Stimulated activated memory B cell treated with anti-CD40 and anti-IgM and Interleukin-4, amounts not matched to agents 10 μg/mL and 1 μg/mL and 100 μg/mL, for 72 hours (primary cell): ENCODE measurements around the gene CD300LD.
A peak's percentile ranks its signal among the peaks of the same experiment; 100 is the strongest.

ENCODE experiments used
- ATAC-seq: fragments of 150-1000 bp; cut with Tn5 transposase; 2 replicates; pipeline ENCODE4 v1.10.0; 2021
- H3K27ac Mint-ChIP-seq: one replicate; pipeline ENCODE4 v1.8.0; 2022; ENCODE audit warnings: mild to moderate bottlenecking, mixed read lengths
- H3K27me3 Mint-ChIP-seq: one replicate; pipeline ENCODE4 v1.8.0; 2022; ENCODE audit warnings: mixed read lengths
- H3K36me3 Mint-ChIP-seq: one replicate; pipeline ENCODE4 v1.8.0; 2022; ENCODE audit warnings: mixed read lengths
- H3K4me1 Mint-ChIP-seq: one replicate; pipeline ENCODE4 v1.8.0; 2022; ENCODE audit warnings: mixed read lengths
- H3K4me3 Mint-ChIP-seq: one replicate; pipeline ENCODE4 v1.8.0; 2022; ENCODE audit warnings: mild to moderate bottlenecking, moderate library complexity, mixed read lengths
- H3K9me3 Mint-ChIP-seq: one replicate; pipeline ENCODE4 v1.8.0; 2022; ENCODE audit warnings: mixed read lengths

The CD300LD gene

GRCh38 chr17:74547264-74547663 is 44.8 kb downstream of the CD300LD start:
- ATAC-seq: no peak
- no peak overlapping the region for H3K27ac Mint-ChIP-seq

GRCh38 chr17:74546586-74546985 is 45.5 kb downstream of the CD300LD start:
- H3K27me3 Mint-ChIP-seq: peaks cover 39% of the 10 kb centered on the region
- no peaks in the 10 kb centered on the region for H3K9me3 Mint-ChIP-seq
- peak overlapping the region; percentile 11 for H3K27ac Mint-ChIP-seq
- peaks cover 11% of the 10 kb centered on the region for H3K4me1 Mint-ChIP-seq
- ATAC-seq: no peak
- no peaks in the 10 kb centered on the region for H3K36me3 Mint-ChIP-seq
- H3K4me3 Mint-ChIP-seq: no peak overlapping the region

More at GRCh38 chr17:74547264-74547663, 44.8 kb downstream of the CD300LD start:
- H3K9me3 Mint-ChIP-seq: no peaks in the 10 kb centered on the region
- no peaks in the 10 kb centered on the region for H3K36me3 Mint-ChIP-seq
- H3K4me3 Mint-ChIP-seq: no peak overlapping the region
- peaks cover 42% of the 10 kb centered on the region for H3K27me3 Mint-ChIP-seq
- H3K4me1 Mint-ChIP-seq: peaks cover 11% of the 10 kb centered on the region

GRCh38 chr17:74545843-74546230 is 46.2 kb downstream of the CD300LD start, which contains the start of gene CD300C:
CD300C (minus strand) TSS chr17:74546115; CDS start chr17:74545782, 333 bp downstream.
- peak; percentile 66 for ATAC-seq
- Mint-ChIP-seq H3K36me3 (no peaks in the 10 kb centered on the region), H3K27me3 (peaks cover 31% of the 10 kb centered on the region), H3K4me3 (no peak within 1 kb of the TSS), H3K9me3 (no peaks in the 10 kb centered on the region), H3K27ac (peak within 1 kb of the TSS; percentile 11), H3K4me1 (peaks cover 11% of the 10 kb centered on the region)

- ATAC-seq: peak; percentile 3
- Mint-ChIP-seq H3K36me3 (no peaks in the 10 kb centered on the region), H3K4me1 (peaks cover 11% of the 10 kb centered on the region), H3K27ac (peak overlapping the region; percentile 11), H3K4me3 (no peak overlapping the region), H3K27me3 (peaks cover 25% of the 10 kb centered on the region), H3K9me3 (no peaks in the 10 kb centered on the region)
Measured at GRCh38 chr17:74544991-74545842, 46.9 kb downstream of the CD300LD start.

- no peaks in the 10 kb centered on the region for H3K36me3 Mint-ChIP-seq
- no peak overlapping the region for H3K27ac Mint-ChIP-seq
- ATAC-seq: no peak
- no peaks in the 10 kb centered on the region for H3K9me3 Mint-ChIP-seq
- H3K4me1 Mint-ChIP-seq: peaks cover 11% of the 10 kb centered on the region
- peaks cover 22% of the 10 kb centered on the region for H3K27me3 Mint-ChIP-seq
- H3K4me3 Mint-ChIP-seq: no peak overlapping the region
Measured at GRCh38 chr17:74543891-74544760, 48.0 kb downstream of the CD300LD start.

GRCh38 chr17:74543406-74543805 is 48.7 kb downstream of the CD300LD start:
- Mint-ChIP-seq H3K27ac (no peak overlapping the region), H3K36me3 (no peaks in the 10 kb centered on the region), H3K4me3 (no peak overlapping the region), H3K9me3 (no peaks in the 10 kb centered on the region), H3K4me1 (peaks cover 11% of the 10 kb centered on the region), H3K27me3 (peaks cover 19% of the 10 kb centered on the region)
- no peak for ATAC-seq

GRCh38 chr17:74542727-74543383 is 49.2 kb downstream of the CD300LD start:
- no peak for ATAC-seq
- Mint-ChIP-seq H3K27ac (no peak overlapping the region), H3K9me3 (no peaks in the 10 kb centered on the region), H3K27me3 (peaks cover 14% of the 10 kb centered on the region), H3K4me1 (peaks cover 6% of the 10 kb centered on the region), H3K4me3 (no peak overlapping the region), H3K36me3 (no peaks in the 10 kb centered on the region)

GRCh38 chr17:74542166-74542565 is 49.9 kb downstream of the CD300LD start:
- H3K4me1 Mint-ChIP-seq: no peaks in the 10 kb centered on the region
- no peaks in the 10 kb centered on the region for H3K9me3 Mint-ChIP-seq
- H3K4me3 Mint-ChIP-seq: no peak overlapping the region
- H3K36me3 Mint-ChIP-seq: no peaks in the 10 kb centered on the region
- ATAC-seq: no peak
- peaks cover 15% of the 10 kb centered on the region for H3K27me3 Mint-ChIP-seq
- no peak overlapping the region for H3K27ac Mint-ChIP-seq

GRCh38 chr17:74541176-74542111 is 50.6 kb downstream of the CD300LD start:
- Mint-ChIP-seq H3K4me3 (no peak overlapping the region), H3K4me1 (no peaks in the 10 kb centered on the region), H3K27me3 (peaks cover 22% of the 10 kb centered on the region), H3K36me3 (no peaks in the 10 kb centered on the region), H3K27ac (no peak overlapping the region), H3K9me3 (no peaks in the 10 kb centered on the region)
- ATAC-seq: no peak

GRCh38 chr17:74539281-74539820 is 52.7 kb downstream of the CD300LD start:
- Mint-ChIP-seq H3K4me1 (no peaks in the 10 kb centered on the region), H3K27ac (peak overlapping the region; percentile 3), H3K4me3 (no peak overlapping the region), H3K9me3 (no peaks in the 10 kb centered on the region), H3K27me3 (peaks cover 27% of the 10 kb centered on the region), H3K36me3 (no peaks in the 10 kb centered on the region)
- ATAC-seq: no peak

- no peak for ATAC-seq
- Mint-ChIP-seq H3K27me3 (peaks cover 27% of the 10 kb centered on the region), H3K4me1 (peaks cover 16% of the 10 kb centered on the region), H3K9me3 (no peaks in the 10 kb centered on the region), H3K36me3 (no peaks in the 10 kb centered on the region), H3K4me3 (no peak overlapping the region), H3K27ac (no peak overlapping the region)
Measured at GRCh38 chr17:74536890-74537289, 55.2 kb downstream of the CD300LD start.

- peak overlapping the region; percentile 52 for H3K4me3 Mint-ChIP-seq
- peak overlapping the region; percentile 40 for H3K27ac Mint-ChIP-seq
- no peaks in the 10 kb centered on the region for H3K36me3 Mint-ChIP-seq
- H3K27me3 Mint-ChIP-seq: peaks cover 12% of the 10 kb centered on the region
- ATAC-seq: peak; percentile 61
- H3K9me3 Mint-ChIP-seq: no peaks in the 10 kb centered on the region
- peaks cover 45% of the 10 kb centered on the region for H3K4me1 Mint-ChIP-seq
Measured at GRCh38 chr17:74532115-74532514, 60.0 kb downstream of the CD300LD start.

- Mint-ChIP-seq H3K4me1 (peaks cover 45% of the 10 kb centered on the region), H3K27me3 (peaks cover 3% of the 10 kb centered on the region), H3K27ac (peak within 1 kb of the TSS; percentile 40), H3K9me3 (no peaks in the 10 kb centered on the region), H3K36me3 (no peaks in the 10 kb centered on the region), H3K4me3 (peak within 1 kb of the TSS; percentile 52)
- ATAC-seq: peak; percentile 44
Measured at GRCh38 chr17:74531231-74531761, 60.8 kb downstream of the CD300LD start, which contains the start of gene CD300LB. CD300LB (minus strand) TSS chr17:74531475; CDS start chr17:74531350, 125 bp downstream.

GRCh38 chr17:74530831-74531150 is 61.3 kb downstream of the CD300LD start:
- Mint-ChIP-seq H3K36me3 (no peaks in the 10 kb centered on the region), H3K27ac (peak overlapping the region; percentile 40), H3K27me3 (peaks cover 1% of the 10 kb centered on the region), H3K9me3 (no peaks in the 10 kb centered on the region), H3K4me1 (peaks cover 45% of the 10 kb centered on the region), H3K4me3 (no peak overlapping the region)
- no peak for ATAC-seq
